ENCODE data around the gene TAF3. TPM values are rescaled to one million over a fixed set of nuclear protein-coding genes. Genes with fewer than 3 reads are reported as not detected.

TAF3 gene
- total RNA-seq, 4 donors from 2014 or later: 11.7 to 12.6 (median 12.4) TPM

- DNase-seq (ENCODE audit: low spot score in 2 of 2): no peak
- peaks cover 0 to 58% (median 27%) of the 10 kb centered on the region in 4 donors for H3K4me1 ChIP-seq
- H3K27ac ChIP-seq: no peak overlapping the region
- no peaks in the 10 kb centered on the region for H3K9me3 ChIP-seq
- no peak for TF ChIP-seq EP300 (IDR thresholded peaks at IDR 0.05)
- no peak for TF ChIP-seq POLR2A (IDR thresholded peaks at IDR 0.05)
- WGBS, 2 donors: 3% methylated on average over 30 to 32 of the region's 32 CpGs
- H3K27me3 ChIP-seq: peaks cover 0 to 100% of the 10 kb centered on the region in 2 donors
- peak overlapping the region in 3 of 4 donors; percentile 16 to 39 (median 19) for H3K4me3 ChIP-seq
- no peaks in the 10 kb centered on the region for H3K36me3 ChIP-seq
Observed at GRCh38 chr10:8044908-8045725, 226.8 kb downstream of the TAF3 start.

- 5 to 7% methylated on average over 17 of the region's 17 CpGs for WGBS, 2 donors
- TF ChIP-seq, protein P1, sequence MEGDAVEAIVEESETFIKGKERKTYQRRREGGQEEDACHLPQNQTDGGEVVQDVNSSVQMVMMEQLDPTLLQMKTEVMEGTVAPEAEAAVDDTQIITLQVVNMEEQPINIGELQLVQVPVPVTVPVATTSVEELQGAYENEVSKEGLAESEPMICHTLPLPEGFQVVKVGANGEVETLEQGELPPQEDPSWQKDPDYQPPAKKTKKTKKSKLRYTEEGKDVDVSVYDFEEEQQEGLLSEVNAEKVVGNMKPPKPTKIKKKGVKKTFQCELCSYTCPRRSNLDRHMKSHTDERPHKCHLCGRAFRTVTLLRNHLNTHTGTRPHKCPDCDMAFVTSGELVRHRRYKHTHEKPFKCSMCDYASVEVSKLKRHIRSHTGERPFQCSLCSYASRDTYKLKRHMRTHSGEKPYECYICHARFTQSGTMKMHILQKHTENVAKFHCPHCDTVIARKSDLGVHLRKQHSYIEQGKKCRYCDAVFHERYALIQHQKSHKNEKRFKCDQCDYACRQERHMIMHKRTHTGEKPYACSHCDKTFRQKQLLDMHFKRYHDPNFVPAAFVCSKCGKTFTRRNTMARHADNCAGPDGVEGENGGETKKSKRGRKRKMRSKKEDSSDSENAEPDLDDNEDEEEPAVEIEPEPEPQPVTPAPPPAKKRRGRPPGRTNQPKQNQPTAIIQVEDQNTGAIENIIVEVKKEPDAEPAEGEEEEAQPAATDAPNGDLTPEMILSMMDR (IDR thresholded peaks at IDR 0.05): no peak
- no peak for TF ChIP-seq POLR2A (IDR thresholded peaks at IDR 0.05)
- no peak for TF ChIP-seq EP300 (IDR thresholded peaks at IDR 0.05)
- Histone ChIP-seq H3K27ac (no peak overlapping the region), H3K27me3 (peaks cover 0 to 100% of the 10 kb centered on the region in 2 donors), H3K4me1 (peaks cover 0 to 66% (median 35%) of the 10 kb centered on the region in 4 donors), H3K4me3 (peak overlapping the region in 1 of 4 donors; percentile 16), H3K36me3 (no peaks in the 10 kb centered on the region), H3K9me3 (no peaks in the 10 kb centered on the region)
- DNase-seq (ENCODE audit: low spot score in 2 of 2): no peak
Observed at GRCh38 chr10:8045726-8046494, 227.6 kb downstream of the TAF3 start.

- Histone ChIP-seq H3K36me3 (no peaks in the 10 kb centered on the region), H3K4me3 (no peak overlapping the region), H3K27ac (no peak overlapping the region), H3K4me1 (peaks cover 0 to 79% (median 49%) of the 10 kb centered on the region in 4 donors), H3K9me3 (no peaks in the 10 kb centered on the region), H3K27me3 (peaks cover 0 to 100% of the 10 kb centered on the region in 2 donors)
- TF ChIP-seq, protein P1 (IDR thresholded peaks at IDR 0.05): no peak
- no peak for TF ChIP-seq POLR2A (IDR thresholded peaks at IDR 0.05)
- TF ChIP-seq EP300 (IDR thresholded peaks at IDR 0.05): no peak
- 3 to 6% methylated on average over 30 of the region's 30 CpGs for WGBS, 2 donors
- no peak for DNase-seq (ENCODE audit: low spot score in 2 of 2)
Observed at GRCh38 chr10:8047452-8048280, 229.4 kb downstream of the TAF3 start.

DNA sequence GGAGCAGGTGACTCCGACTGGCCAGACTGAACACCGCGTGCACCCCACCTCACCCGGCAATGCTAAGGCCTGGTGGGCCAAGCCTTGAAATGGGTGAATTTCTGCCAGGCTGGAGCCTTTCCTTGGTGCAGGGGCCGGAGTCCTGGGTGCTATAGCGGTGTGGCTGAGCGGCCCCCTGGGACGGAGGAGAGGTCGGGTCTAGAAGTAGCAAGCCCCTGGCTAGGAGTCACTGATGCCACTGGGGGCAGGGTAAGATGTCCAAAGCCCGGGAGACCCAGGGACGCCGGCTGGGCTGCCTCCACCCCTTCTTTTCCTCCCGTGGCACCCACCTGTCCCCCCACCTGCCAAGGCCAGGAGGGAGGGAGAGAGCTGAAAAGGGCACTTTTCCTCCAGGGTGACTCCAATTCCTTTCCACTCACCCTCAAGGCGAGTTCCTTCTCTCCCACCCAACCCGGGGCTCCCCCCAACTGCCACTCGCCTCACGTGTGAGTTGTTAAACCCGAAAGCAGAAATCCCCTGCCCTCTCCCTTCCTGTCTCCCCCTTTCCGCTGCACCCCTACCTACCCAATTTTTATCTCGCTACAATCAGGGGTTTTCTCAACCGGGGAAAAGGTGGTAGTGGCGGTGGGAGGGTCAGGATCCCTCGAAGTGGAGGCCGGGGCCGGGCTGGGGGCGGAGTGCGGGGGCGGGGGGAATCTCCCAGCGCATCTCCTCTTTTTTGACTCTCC lies 230.1 kb downstream of the TAF3 start:
- H3K9me3 ChIP-seq: no peaks in the 10 kb centered on the region
- H3K4me3 ChIP-seq: no peak overlapping the region
- H3K27ac ChIP-seq: no peak overlapping the region
- DNase-seq (ENCODE audit: low spot score in 2 of 2): no peak
- TF ChIP-seq EP300 (IDR thresholded peaks at IDR 0.05): no peak
- no peak for TF ChIP-seq POLR2A (IDR thresholded peaks at IDR 0.05)
- TF ChIP-seq, protein P1 (IDR thresholded peaks at IDR 0.05): no peak
- 3 to 7% methylated on average over 25 to 29 of the region's 29 CpGs for WGBS, 2 donors
- peaks cover 4 to 100% of the 10 kb centered on the region in 2 donors for H3K27me3 ChIP-seq
- peaks cover 0 to 79% (median 55%) of the 10 kb centered on the region in 4 donors for H3K4me1 ChIP-seq
- H3K36me3 ChIP-seq: no peaks in the 10 kb centered on the region
